ENCODE data around the gene NUBP2. TPM values are rescaled to one million over a fixed set of nuclear protein-coding genes. Genes with fewer than 3 reads are reported as not detected.

The NUBP2 gene
- total RNA-seq, 1 experiment from 2014 or later: 89.2 TPM

- TF ChIP-seq EMX1 (CRISPR knock-in tag; IDR thresholded peaks at IDR 0.05) (no peak), JAZF1 (CRISPR knock-in tag; IDR thresholded peaks at IDR 0.05) (no peak), ETV6 (CRISPR knock-in tag; IDR thresholded peaks at IDR 0.05) (no peak), ATF6 (CRISPR knock-in tag; IDR thresholded peaks at IDR 0.05) (no peak), ESRRA (CRISPR knock-in tag; IDR thresholded peaks at IDR 0.05; ENCODE audit: borderline replicate concordance) (no peak), NFATC4 (CRISPR knock-in tag; IDR thresholded peaks at IDR 0.05) (no peak), AR (CRISPR knock-in tag; IDR thresholded peaks at IDR 0.05) (no peak)
These were observed 34.5 kb downstream of the NUBP2 start (continued) for GRCh38 chr16:1817276-1817589.

- Mint-ChIP-seq H3K27ac (no peak overlapping the region), H3K4me1 (no peaks in the 10 kb centered on the region), H3K27me3 (ENCODE audit: low read depth) (no peaks in the 10 kb centered on the region), H3K36me3 (peaks cover 6% of the 10 kb centered on the region), H3K9me3 (no peaks in the 10 kb centered on the region), H3K4me3 (no peak overlapping the region)
- ChIA-PET POLR2A (no interaction called here), CTCF (no interaction called here)
- ATAC-seq (no peak), DNase-seq (ENCODE audit: low spot score) (no peak)
- TF ChIP-seq CDX4 (CRISPR knock-in tag; IDR thresholded peaks at IDR 0.05; ENCODE audit: borderline replicate concordance) (no peak), E2F5 (CRISPR knock-in tag; IDR thresholded peaks at IDR 0.05) (no peak), RORB (CRISPR knock-in tag; IDR thresholded peaks at IDR 0.05) (no peak), SP1 (CRISPR knock-in tag; conservative IDR thresholded peaks at IDR 0.05) (no peak), CTCF (IDR thresholded peaks at IDR 0.05) (no peak), USF1 (CRISPR knock-in tag; IDR thresholded peaks at IDR 0.05) (no peak), FOXP4 (CRISPR knock-in tag; IDR thresholded peaks at IDR 0.05) (no peak), ARID4B (CRISPR knock-in tag; IDR thresholded peaks at IDR 0.05; ENCODE audit: borderline replicate concordance) (no peak), MXD4 (CRISPR knock-in tag; IDR thresholded peaks at IDR 0.05; ENCODE audit: borderline replicate concordance) (no peak), ATF1 (CRISPR knock-in tag; IDR thresholded peaks at IDR 0.05) (no peak), SMAD4 (CRISPR knock-in tag; IDR thresholded peaks at IDR 0.05) (no peak), ZNF671 (CRISPR knock-in tag; IDR thresholded peaks at IDR 0.05) (no peak), FOXJ3 (CRISPR knock-in tag; IDR thresholded peaks at IDR 0.05; ENCODE audit: borderline replicate concordance) (no peak)
These were observed 35.0 kb downstream of the NUBP2 start for GRCh38 chr16:1817716-1818115.
